Activated effector memory CD4-positive, alpha-beta T cell treated with Interleukin-2 at 50 U/mL for 16 hours (primary cell): ENCODE data around the gene SNX9.

ENCODE experiments used
- DNase-seq: peaks from one replicate; pipeline ENCODE4 v3.0.0-alpha.2; 2020

The SNX9 gene

GRCh38 chr6:157860505-157860991 is 37.5 kb downstream of the SNX9 start:
- DNase-seq = no peak

GRCh38 chr6:157861184-157861583 is 38.1 kb downstream of the SNX9 start:
- DNase-seq = no peak

GRCh38 chr6:157861814-157862213 is 38.8 kb downstream of the SNX9 start:
- DNase-seq = no peak

GRCh38 chr6:157862706-157863105 is 39.7 kb downstream of the SNX9 start:
- DNase-seq = no peak

GRCh38 chr6:157864185-157864761 is 41.2 kb downstream of the SNX9 start:
- DNase-seq = no peak

- no peak for DNase-seq
These were observed 42.2 kb downstream of the SNX9 start for GRCh38 chr6:157865249-157865648.

GRCh38 chr6:157867155-157867559 is 44.1 kb downstream of the SNX9 start:
- no peak for DNase-seq

- DNase-seq = no peak
These were observed 44.9 kb downstream of the SNX9 start for GRCh38 chr6:157867981-157868380.

GRCh38 chr6:157868835-157869234 is 45.8 kb downstream of the SNX9 start:
- no peak for DNase-seq

GRCh38 chr6:157869673-157870302 is 46.7 kb downstream of the SNX9 start:
- DNase-seq = no peak

- DNase-seq = peak; percentile 68
These were observed 50.8 kb downstream of the SNX9 start for GRCh38 chr6:157873735-157874344.

- no peak for DNase-seq
These were observed 54.1 kb downstream of the SNX9 start for GRCh38 chr6:157877149-157877548.

- DNase-seq = no peak
These were observed 54.8 kb downstream of the SNX9 start for GRCh38 chr6:157877573-157878438.

GRCh38 chr6:157879034-157879872 is 56.2 kb downstream of the SNX9 start:
- DNase-seq = no peak

- DNase-seq = no peak
These were observed 56.8 kb downstream of the SNX9 start for GRCh38 chr6:157879873-157880254.

- DNase-seq = no peak
These were observed 57.5 kb downstream of the SNX9 start for GRCh38 chr6:157880534-157880933.

- no peak for DNase-seq
These were observed 58.3 kb downstream of the SNX9 start for GRCh38 chr6:157881342-157881741.

GRCh38 chr6:157884756-157885155 is 61.7 kb downstream of the SNX9 start:
- DNase-seq = no peak

- peak; percentile 18 for DNase-seq
These were observed 62.3 kb downstream of the SNX9 start for GRCh38 chr6:157885211-157885788.

GRCh38 chr6:157885876-157886275 is 62.8 kb downstream of the SNX9 start:
- no peak for DNase-seq

GRCh38 chr6:157887892-157888291 is 64.8 kb downstream of the SNX9 start:
- DNase-seq = no peak
